NCI-H526 (cell line): ENCODE measurements around the gene LDLRAD4.
A peak's percentile ranks its signal among the peaks of the same experiment; 100 is the strongest.

Experiments
- DNase-seq, 2 experiments: peaks; one replicate each; lab custom pipeline; 2025; lab: John Stamatoyannopoulos, UW

Gene LDLRAD4

GRCh38 chr18:13285874-13286273, 67.3 kb downstream of the LDLRAD4 start:
- DNase-seq: no peak

DNA sequence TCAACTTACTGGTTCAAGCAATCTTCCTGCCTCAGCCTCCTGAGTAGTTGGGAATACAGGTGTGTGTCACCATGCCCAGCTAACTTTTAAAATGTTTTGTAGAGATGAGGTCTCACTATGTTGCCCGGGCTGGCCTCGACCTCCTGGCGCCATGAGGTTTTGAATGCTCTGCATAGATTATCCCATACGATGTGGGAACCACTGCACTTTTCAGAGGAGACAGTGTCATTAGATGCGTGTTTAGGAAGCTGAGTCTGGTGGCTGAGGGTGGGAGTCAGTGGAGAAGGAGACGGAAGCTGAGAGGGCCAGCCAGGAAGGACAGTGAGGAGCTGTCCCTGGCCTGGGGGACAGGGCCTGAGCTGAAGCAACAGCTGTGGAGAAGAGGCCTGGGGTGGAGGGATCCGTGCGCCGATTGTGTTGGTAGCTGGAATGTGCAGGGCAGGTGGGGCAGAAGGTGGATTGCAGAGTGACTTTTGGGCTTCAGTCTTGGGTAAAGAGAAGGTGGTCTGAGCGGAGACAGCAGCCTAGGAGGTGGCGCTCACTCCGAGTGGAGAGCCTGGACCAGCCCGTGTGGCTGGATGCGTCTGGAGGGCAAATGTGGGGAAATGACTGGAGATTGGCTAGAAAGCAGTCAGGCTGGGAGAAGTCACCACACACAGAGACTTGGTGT, 68.0 kb downstream of the LDLRAD4 start:
- no peak for DNase-seq

DNA sequence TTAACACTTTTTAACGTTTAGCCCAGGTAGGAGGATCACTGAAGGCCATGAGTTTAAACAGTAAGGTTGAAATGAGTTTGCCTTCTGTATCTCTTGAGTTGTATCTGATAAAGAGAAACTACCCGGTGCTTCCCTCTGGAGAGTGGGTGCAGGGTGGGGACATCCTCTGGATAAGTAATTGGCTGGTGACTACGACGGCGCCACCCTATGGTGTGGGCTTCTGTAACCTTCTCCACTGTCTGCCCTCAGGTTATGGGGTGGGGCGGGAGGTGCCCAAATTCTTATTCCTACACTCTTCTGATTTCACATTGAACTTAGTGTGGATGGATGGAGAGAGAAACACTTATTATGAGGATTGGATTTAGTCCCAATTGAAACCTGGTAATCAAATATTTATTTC, 68.8 kb downstream of the LDLRAD4 start:
- DNase-seq: no peak

GRCh38 chr18:13288509-13289133, 70.1 kb downstream of the LDLRAD4 start:
- no peak for DNase-seq

- no peak for DNase-seq
Measured at GRCh38 chr18:13289481-13290205, 71.1 kb downstream of the LDLRAD4 start.

- no peak for DNase-seq
Measured at GRCh38 chr18:13290856-13291271, 72.3 kb downstream of the LDLRAD4 start.

GRCh38 chr18:13291299-13291698, 72.7 kb downstream of the LDLRAD4 start:
- DNase-seq: no peak

- no peak for DNase-seq
Measured at GRCh38 chr18:13291745-13292447, 73.3 kb downstream of the LDLRAD4 start.

GRCh38 chr18:13292736-13293135, 74.2 kb downstream of the LDLRAD4 start:
- no peak for DNase-seq

GRCh38 chr18:13294309-13294708, 75.7 kb downstream of the LDLRAD4 start:
- DNase-seq: no peak

DNA sequence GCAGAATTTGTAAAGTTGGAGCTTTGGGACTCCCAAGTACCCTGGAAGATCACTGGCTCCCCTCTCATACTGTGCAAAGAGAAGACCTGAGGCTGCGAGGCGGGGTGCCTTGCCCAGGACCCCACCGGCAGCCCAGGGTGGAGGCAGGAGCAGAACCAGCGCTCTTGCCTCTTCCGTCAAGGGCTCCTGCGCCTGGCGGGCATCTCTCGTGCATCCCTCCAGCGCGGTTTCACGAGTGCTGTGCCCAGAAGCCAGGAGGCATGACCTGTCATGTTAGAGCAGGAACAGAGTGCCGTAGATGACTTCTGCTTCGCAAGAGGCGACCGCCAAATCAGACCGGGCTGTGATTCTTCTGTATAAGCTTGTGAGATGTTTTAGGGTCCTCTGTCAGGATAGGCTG, 77.3 kb downstream of the LDLRAD4 start:
- DNase-seq: no peak

DNA sequence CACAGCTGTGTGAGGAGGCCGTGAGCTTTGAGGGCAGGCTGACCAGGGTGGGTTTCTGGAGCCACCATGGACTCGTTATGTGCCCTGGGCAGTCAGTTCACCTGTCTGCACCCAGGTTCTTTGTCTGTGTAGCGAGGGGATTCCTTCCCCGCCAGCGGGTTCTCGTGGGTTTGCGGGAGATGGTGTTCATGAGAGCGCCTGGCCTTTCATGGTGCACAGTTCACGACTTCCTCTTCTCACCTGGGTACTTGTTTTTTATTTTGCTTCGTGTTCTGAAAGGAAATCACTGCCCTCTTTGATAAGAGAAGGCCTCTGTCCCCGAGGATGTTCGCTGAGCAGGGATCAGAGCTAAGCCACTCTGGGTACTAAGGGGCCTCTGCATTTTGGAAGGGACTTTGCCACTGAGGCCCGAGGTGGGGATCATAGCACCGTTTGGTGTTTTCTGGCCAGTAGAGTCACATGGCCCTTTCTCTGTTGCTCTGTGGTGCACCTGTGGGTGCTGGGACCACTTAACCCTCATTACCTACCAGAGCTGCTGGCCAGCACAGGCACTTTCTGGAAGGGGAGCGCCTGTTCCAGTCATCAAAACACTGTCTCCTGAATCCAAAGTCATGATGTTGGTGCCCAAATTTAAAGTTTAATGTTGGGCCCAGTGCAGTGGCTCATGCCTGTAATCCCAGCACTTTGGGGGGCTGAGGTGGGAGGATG, 78.5 kb downstream of the LDLRAD4 start:
- DNase-seq: no peak

DNA sequence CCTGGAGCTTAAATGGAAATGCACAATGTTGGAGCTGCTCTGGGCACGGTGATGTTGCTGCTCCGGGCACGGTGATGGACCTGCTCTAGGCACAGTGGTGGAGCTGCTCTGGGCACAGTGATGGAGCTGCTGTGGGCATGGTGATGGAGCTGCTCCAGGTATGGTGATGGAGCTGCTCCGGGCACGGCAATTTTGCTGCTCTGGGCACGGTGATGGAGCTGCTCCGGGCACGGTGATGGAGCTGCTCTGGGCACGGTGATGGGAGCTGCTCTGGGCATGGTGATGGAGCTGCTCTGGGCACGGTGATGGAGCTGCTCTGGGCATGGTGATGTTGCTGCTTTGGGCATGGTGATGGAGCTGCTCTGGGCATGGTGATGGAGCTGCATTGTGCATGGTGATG, 79.7 kb downstream of the LDLRAD4 start:
- DNase-seq: no peak

GRCh38 chr18:13300029-13300428, 81.5 kb downstream of the LDLRAD4 start:
- no peak for DNase-seq

DNA sequence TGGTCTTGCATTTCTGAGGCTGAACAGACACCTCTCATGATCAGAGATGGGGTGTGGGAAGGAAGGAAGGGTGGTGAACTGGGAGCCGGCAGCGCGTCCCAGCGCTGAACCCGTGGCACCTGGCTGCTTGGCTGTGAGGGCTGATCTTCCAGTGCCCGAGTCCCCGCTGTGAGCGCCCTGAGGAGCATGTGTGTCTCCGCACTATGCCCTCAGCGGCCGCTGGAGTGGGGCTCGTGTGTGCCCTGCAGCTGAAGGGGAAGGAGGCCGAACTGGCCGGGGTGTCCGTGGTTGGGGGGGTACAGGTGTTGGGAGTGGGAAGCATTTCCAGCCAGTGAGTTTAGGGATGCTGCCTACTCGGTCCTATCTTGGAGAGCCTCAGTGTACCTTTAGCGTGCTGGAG, 82.2 kb downstream of the LDLRAD4 start:
- no peak for DNase-seq

DNA sequence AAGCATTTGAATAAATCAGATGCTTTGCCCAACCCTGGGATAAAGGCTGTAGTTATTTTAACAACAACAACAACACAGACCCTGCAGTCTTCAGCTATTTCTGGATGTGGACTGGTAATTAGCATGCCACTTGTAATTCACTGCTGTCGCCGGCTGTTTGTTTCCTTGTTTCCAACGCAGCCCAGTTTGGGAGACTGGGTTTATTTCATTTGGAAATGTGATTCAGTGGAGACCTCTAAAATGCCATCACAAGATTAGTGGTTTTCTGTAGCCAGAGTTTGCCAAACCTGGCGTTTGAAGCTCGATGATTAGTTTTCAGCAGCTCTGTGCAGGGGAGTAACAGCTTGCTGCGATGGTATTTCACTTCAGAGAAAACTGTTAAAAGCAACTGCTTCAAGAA, 83.5 kb downstream of the LDLRAD4 start:
- DNase-seq: no peak

DNA sequence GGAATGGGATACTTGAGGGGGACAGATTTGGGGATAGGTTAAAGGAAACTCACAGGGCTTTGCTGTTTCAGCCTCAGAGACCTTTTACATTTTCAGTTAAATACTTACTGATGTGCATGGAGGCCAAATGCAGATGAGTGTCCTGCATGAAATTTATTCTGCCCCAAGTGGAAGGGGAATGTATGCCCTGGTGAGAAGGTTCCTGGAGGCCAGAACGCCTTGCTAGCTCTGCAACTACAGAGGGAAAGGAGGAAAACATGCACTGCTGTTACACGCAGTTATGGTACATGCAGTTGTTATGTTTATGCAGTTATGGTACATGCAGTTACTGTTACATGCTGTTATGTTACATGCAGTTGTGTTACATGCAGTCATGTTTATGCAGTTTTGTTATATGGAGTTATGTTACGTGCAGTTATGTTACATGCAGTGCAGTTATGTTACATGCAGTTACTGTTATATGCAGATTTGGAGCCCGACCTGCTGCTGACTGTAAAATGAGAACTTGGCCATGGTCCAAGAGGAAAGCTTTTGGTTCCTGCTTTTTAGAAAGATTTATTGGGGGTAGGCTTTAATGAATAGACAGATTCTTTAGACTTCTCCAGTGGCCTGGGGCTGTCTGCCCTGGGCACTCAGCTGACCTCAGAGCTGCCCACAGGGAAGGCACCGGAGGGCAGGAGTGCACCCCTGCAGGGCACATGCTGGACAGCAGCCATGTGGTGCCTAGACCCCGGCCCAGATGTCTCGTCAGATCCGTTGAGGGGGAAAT, 84.1 kb downstream of the LDLRAD4 start:
- peak in 1 of 2 experiments; percentile 11 for DNase-seq

GRCh38 chr18:13303756-13304364, 85.3 kb downstream of the LDLRAD4 start:
- DNase-seq: no peak

DNA sequence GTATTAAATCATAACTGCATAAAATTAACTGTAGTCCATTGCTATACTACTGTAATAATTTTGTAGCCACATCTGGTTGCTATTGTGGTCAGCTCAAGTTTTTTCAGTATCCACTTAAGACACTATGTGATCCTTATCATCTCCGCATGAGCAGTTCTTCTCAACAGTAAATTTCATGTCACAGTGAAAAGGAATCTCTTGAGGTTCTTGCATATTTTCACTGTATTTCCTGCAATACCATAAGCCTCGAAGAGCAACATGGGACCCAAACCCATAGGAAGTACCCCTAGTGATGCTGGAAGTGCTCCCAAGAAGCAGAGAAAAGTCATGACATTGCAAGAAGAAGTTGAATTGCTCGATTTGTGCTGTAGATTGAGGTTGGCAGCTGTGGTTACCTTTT, 86.7 kb downstream of the LDLRAD4 start:
- DNase-seq: no peak

DNA sequence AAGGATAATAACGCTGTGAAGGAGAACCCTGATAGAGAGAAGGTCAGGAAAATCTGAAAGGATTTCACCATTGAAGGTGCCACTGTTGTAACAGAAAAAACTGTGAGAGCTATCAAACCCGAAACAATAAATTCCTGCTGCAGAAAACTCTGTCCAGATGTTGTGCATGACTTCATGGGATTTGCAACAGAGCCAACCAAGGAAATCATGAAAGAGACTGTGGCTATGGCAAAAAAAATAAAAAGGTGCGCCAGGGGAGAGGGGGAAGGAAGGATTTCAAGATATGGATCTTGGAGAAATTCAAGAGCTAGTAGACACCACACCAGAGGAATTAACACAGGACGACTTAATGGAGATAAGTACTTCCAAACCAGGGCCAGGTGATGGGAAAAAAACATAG, 88.0 kb downstream of the LDLRAD4 start:
- no peak for DNase-seq

GRCh38 chr18:13308369-13308768, 89.8 kb downstream of the LDLRAD4 start:
- no peak for DNase-seq
